ENCODE results near the gene MED28. TPM values are rescaled to one million over a fixed set of nuclear protein-coding genes. Genes with fewer than 3 reads are reported as not detected.
"Not testable (repeated sequence)": the region's sequence is repeated elsewhere in the genome, so short reads cannot be mapped to it uniquely, and the experiment has no call there.

The MED28 gene
- total RNA-seq, 1 donor from 2014 or later, result 53.2 TPM

- Mint-ChIP-seq H3K27me3 (ENCODE audit: low read depth) (peaks cover 6% of the 10 kb centered on the region), H3K27ac (no peak overlapping the region), H3K4me1 (ENCODE audit: low read depth) (no peaks in the 10 kb centered on the region), H3K9me3 (no peaks in the 10 kb centered on the region), H3K36me3 (ENCODE audit: low read depth) (no peaks in the 10 kb centered on the region), H3K4me3 (ENCODE audit: low read depth) (no peak overlapping the region)
- DNase-seq (ENCODE audit: low spot score), result no peak
- intact Hi-C loops (cut with micrococcal nuclease), result no loop called here
Observed at GRCh38 chr4:17657849-17658248, 43.4 kb downstream of the MED28 start.

GRCh38 chr4:17659196-17659595 is 44.8 kb downstream of the MED28 start:
- H3K9me3 Mint-ChIP-seq; H3K27me3 Mint-ChIP-seq (ENCODE audit: low read depth); H3K4me1 Mint-ChIP-seq (ENCODE audit: low read depth); H3K36me3 Mint-ChIP-seq (ENCODE audit: low read depth); H3K4me3 Mint-ChIP-seq (ENCODE audit: low read depth); H3K27ac Mint-ChIP-seq; intact Hi-C loops (cut with micrococcal nuclease); DNase-seq (ENCODE audit: low spot score): not testable (repeated sequence)

GRCh38 chr4:17662694-17663093 is 48.3 kb downstream of the MED28 start:
- intact Hi-C loops (cut with micrococcal nuclease), result no loop called here
- H3K36me3 Mint-ChIP-seq (ENCODE audit: low read depth), result no peaks in the 10 kb centered on the region
- no peaks in the 10 kb centered on the region for H3K4me1 Mint-ChIP-seq (ENCODE audit: low read depth)
- no peaks in the 10 kb centered on the region for H3K27me3 Mint-ChIP-seq (ENCODE audit: low read depth)
- H3K9me3 Mint-ChIP-seq, result no peaks in the 10 kb centered on the region
- H3K4me3 Mint-ChIP-seq (ENCODE audit: low read depth), result no peak overlapping the region
- no peak overlapping the region for H3K27ac Mint-ChIP-seq
- no peak for DNase-seq (ENCODE audit: low spot score)

GRCh38 chr4:17664755-17665154 is 50.3 kb downstream of the MED28 start:
- no peak overlapping the region for H3K27ac Mint-ChIP-seq
- H3K9me3 Mint-ChIP-seq, result no peaks in the 10 kb centered on the region
- H3K27me3 Mint-ChIP-seq (ENCODE audit: low read depth), result peaks cover 4% of the 10 kb centered on the region
- intact Hi-C loops (cut with micrococcal nuclease), result no loop called here
- no peaks in the 10 kb centered on the region for H3K4me1 Mint-ChIP-seq (ENCODE audit: low read depth)
- no peaks in the 10 kb centered on the region for H3K36me3 Mint-ChIP-seq (ENCODE audit: low read depth)
- no peak for DNase-seq (ENCODE audit: low spot score)
- no peak overlapping the region for H3K4me3 Mint-ChIP-seq (ENCODE audit: low read depth)

GRCh38 chr4:17665346-17665745 is 50.9 kb downstream of the MED28 start:
- DNase-seq (ENCODE audit: low spot score), result no peak
- Mint-ChIP-seq H3K9me3 (no peaks in the 10 kb centered on the region), H3K4me3 (ENCODE audit: low read depth) (no peak overlapping the region), H3K4me1 (ENCODE audit: low read depth) (no peaks in the 10 kb centered on the region), H3K27me3 (ENCODE audit: low read depth) (peaks cover 5% of the 10 kb centered on the region), H3K27ac (no peak overlapping the region), H3K36me3 (ENCODE audit: low read depth) (no peaks in the 10 kb centered on the region)
- intact Hi-C loops (cut with micrococcal nuclease), result no loop called here

- no peaks in the 10 kb centered on the region for H3K4me1 Mint-ChIP-seq (ENCODE audit: low read depth)
- no peaks in the 10 kb centered on the region for H3K36me3 Mint-ChIP-seq (ENCODE audit: low read depth)
- H3K9me3 Mint-ChIP-seq, result no peaks in the 10 kb centered on the region
- DNase-seq (ENCODE audit: low spot score), result no peak
- H3K4me3 Mint-ChIP-seq (ENCODE audit: low read depth), result no peak overlapping the region
- H3K27ac Mint-ChIP-seq, result no peak overlapping the region
- H3K27me3 Mint-ChIP-seq (ENCODE audit: low read depth), result peaks cover 5% of the 10 kb centered on the region
- intact Hi-C loops (cut with micrococcal nuclease), result no loop called here
Observed at GRCh38 chr4:17665852-17666251, 51.4 kb downstream of the MED28 start.

GRCh38 chr4:17667253-17667652 is 52.8 kb downstream of the MED28 start:
- intact Hi-C loops (cut with micrococcal nuclease), result no loop called here
- Mint-ChIP-seq H3K27me3 (ENCODE audit: low read depth) (peaks cover 5% of the 10 kb centered on the region), H3K36me3 (ENCODE audit: low read depth) (no peaks in the 10 kb centered on the region), H3K27ac (no peak overlapping the region), H3K9me3 (peaks cover 5% of the 10 kb centered on the region), H3K4me1 (ENCODE audit: low read depth) (no peaks in the 10 kb centered on the region), H3K4me3 (ENCODE audit: low read depth) (no peak overlapping the region)
- no peak for DNase-seq (ENCODE audit: low spot score)

- intact Hi-C loops (cut with micrococcal nuclease), result no loop called here
- peaks cover 5% of the 10 kb centered on the region for H3K9me3 Mint-ChIP-seq
- no peaks in the 10 kb centered on the region for H3K4me1 Mint-ChIP-seq (ENCODE audit: low read depth)
- H3K4me3 Mint-ChIP-seq (ENCODE audit: low read depth), result no peak overlapping the region
- DNase-seq (ENCODE audit: low spot score), result no peak
- H3K27me3 Mint-ChIP-seq (ENCODE audit: low read depth), result peaks cover 5% of the 10 kb centered on the region
- H3K36me3 Mint-ChIP-seq (ENCODE audit: low read depth), result no peaks in the 10 kb centered on the region
- H3K27ac Mint-ChIP-seq, result no peak overlapping the region
Observed at GRCh38 chr4:17667653-17668201, 53.3 kb downstream of the MED28 start.

- no peaks in the 10 kb centered on the region for H3K4me1 Mint-ChIP-seq (ENCODE audit: low read depth)
- H3K27ac Mint-ChIP-seq, result no peak overlapping the region
- H3K27me3 Mint-ChIP-seq (ENCODE audit: low read depth), result peaks cover 7% of the 10 kb centered on the region
- intact Hi-C loops (cut with micrococcal nuclease), result no loop called here
- DNase-seq (ENCODE audit: low spot score), result no peak
- no peak overlapping the region for H3K4me3 Mint-ChIP-seq (ENCODE audit: low read depth)
- peaks cover 5% of the 10 kb centered on the region for H3K9me3 Mint-ChIP-seq
- H3K36me3 Mint-ChIP-seq (ENCODE audit: low read depth), result no peaks in the 10 kb centered on the region
Observed at GRCh38 chr4:17670423-17670822, 56.0 kb downstream of the MED28 start.

GRCh38 chr4:17680559-17681280 is 66.3 kb downstream of the MED28 start:
- Mint-ChIP-seq H3K9me3 (no peaks in the 10 kb centered on the region), H3K36me3 (ENCODE audit: low read depth) (no peaks in the 10 kb centered on the region), H3K4me3 (ENCODE audit: low read depth) (no peak overlapping the region), H3K27ac (no peak overlapping the region), H3K4me1 (ENCODE audit: low read depth) (no peaks in the 10 kb centered on the region), H3K27me3 (ENCODE audit: low read depth) (peaks cover 4% of the 10 kb centered on the region)
- intact Hi-C loops (cut with micrococcal nuclease), result no loop called here
- no peak for DNase-seq (ENCODE audit: low spot score)

GRCh38 chr4:17681281-17682221 is 67.1 kb downstream of the MED28 start:
- intact Hi-C loops (cut with micrococcal nuclease), result no loop called here
- Mint-ChIP-seq H3K27ac (no peak overlapping the region), H3K9me3 (no peaks in the 10 kb centered on the region), H3K4me3 (ENCODE audit: low read depth) (no peak overlapping the region), H3K36me3 (ENCODE audit: low read depth) (no peaks in the 10 kb centered on the region), H3K4me1 (ENCODE audit: low read depth) (no peaks in the 10 kb centered on the region), H3K27me3 (ENCODE audit: low read depth) (no peaks in the 10 kb centered on the region)
- no peak for DNase-seq (ENCODE audit: low spot score)

- H3K4me3 Mint-ChIP-seq (ENCODE audit: low read depth), result no peak overlapping the region
- no peaks in the 10 kb centered on the region for H3K9me3 Mint-ChIP-seq
- no peak for DNase-seq (ENCODE audit: low spot score)
- no peaks in the 10 kb centered on the region for H3K36me3 Mint-ChIP-seq (ENCODE audit: low read depth)
- H3K27ac Mint-ChIP-seq, result no peak overlapping the region
- H3K27me3 Mint-ChIP-seq (ENCODE audit: low read depth), result no peaks in the 10 kb centered on the region
- intact Hi-C loops (cut with micrococcal nuclease), result no loop called here
- no peaks in the 10 kb centered on the region for H3K4me1 Mint-ChIP-seq (ENCODE audit: low read depth)
Observed at GRCh38 chr4:17682222-17682566, 67.8 kb downstream of the MED28 start.
